ENCODE measurements around the gene B4GALT2. TPM values are rescaled to one million over a fixed set of nuclear protein-coding genes. Genes with fewer than 3 reads are reported as not detected.

B4GALT2 gene
- total and polyA plus RNA-seq, 9 of the 15 experiments (the other 6 are each of a cell fraction or from before 2014, with no cell fraction given) = 1.3 to 86.8 (median 43.8) TPM

- Histone ChIP-seq H3K9me3 (replicated peaks; ENCODE audit: control insufficient read depth, insufficient read depth, low read depth, low read length) (no peaks in the 10 kb centered on the region), H3K9me1 (ENCODE audit: control insufficient read depth, insufficient read depth, low read length) (peaks cover 10% of the 10 kb centered on the region), H3K27me3 (ENCODE audit: control insufficient read depth in 2 of 2, insufficient read depth in 2 of 2, low read length in 2 of 2) (no peaks in the 10 kb centered on the region), H3K27ac (ENCODE audit: extremely low read depth, low read depth, low read length) (peak within 1 kb of the TSS; percentile 89), H3K9ac (ENCODE audit: insufficient read depth in 1 of 2, low read depth in 2 of 2, low read length in 2 of 2) (peak within 1 kb of the TSS; percentile 88 to 98), H3K79me2 (ENCODE audit: control insufficient read depth, insufficient read depth, low read length) (peaks cover 62% of the 10 kb centered on the region), H3K4me2 (ENCODE audit: insufficient read depth, low read length) (peak within 1 kb of the TSS; percentile 90), H3K4me3 (peak within 1 kb of the TSS; percentile 87), H2AFZ (ENCODE audit: low read depth, low read length) (peak within 1 kb of the TSS; percentile 97), H3K36me3 (ENCODE audit: control insufficient read depth, insufficient read depth, low read length) (peaks cover 61% of the 10 kb centered on the region), H4K20me1 (replicated peaks; ENCODE audit: control insufficient read depth, insufficient read depth, low read length) (peaks cover 24% of the 10 kb centered on the region), H3K4me1 (replicated peaks in 1 of 2; ENCODE audit: control insufficient read depth in 2 of 2, insufficient read depth in 2 of 2, low read length in 2 of 2) (peaks cover 41 to 67% of the 10 kb centered on the region in 2 experiments)
- under 1% methylated on average over 69 of the region's 93 CpGs for WGBS (ENCODE audit: insufficient coverage, low coverage, missing lambda C conversion rate)
- ChIA-PET POLR2A (interaction anchor here (0.5 to 2.1 kb wide), 17 partner anchors 12 to 818 kb away, joined by 3 to 7 read pairs (median 3); no protein-coding TSS in a partner anchor), CTCF (ENCODE audit: low intra/inter-chr PET ratio) (no interaction called here)
- peak; percentile 92 for FAIRE-seq
- peak; percentile 87 for ATAC-seq
- in situ Hi-C loops (cut with MboI) = no loop called here
- no TSS peak for BruUV-seq (replicated peaks)
- peak; percentile 91 to 99 (median 95) for DNase-seq (ENCODE audit: extremely low read depth in 1 of 4, low spot score in 3 of 4)
- intact Hi-C loops (cut with micrococcal nuclease) = loop anchor here (1.0 to 2.0 kb wide), 2 partner anchors 16 to 28 kb away; partner anchors contain the start of genes CCDC24 and IPO13
- TF ChIP-seq ZNF280B (CRISPR knock-in tag; IDR thresholded peaks at IDR 0.05) = no peak
- no peak for TF ChIP-seq ZFPM2 (CRISPR knock-in tag; IDR thresholded peaks at IDR 0.05)
- no peak; the same call in 1 of the 2 replicates for TF ChIP-seq ELF2 (CRISPR knock-in tag; IDR thresholded peaks at IDR 0.05)
- no peak for TF ChIP-seq TCFL5 (CRISPR knock-in tag; conservative IDR thresholded peaks at IDR 0.05)
- TF ChIP-seq FOSL1 (tag; conservative IDR thresholded peaks at IDR 0.05) = peak; percentile 35; the same call in 1 of the 2 replicates
- TF ChIP-seq CCNT2 (IDR thresholded peaks at IDR 0.05; ENCODE audit: borderline replicate concordance, extremely low read depth, insufficient read length, low read depth, low read length) = peak; percentile 95
- TF ChIP-seq BCLAF1 (IDR thresholded peaks at IDR 0.05; ENCODE audit: borderline replicate concordance in 1 of 2, control insufficient read depth in 1 of 2, low read depth in 2 of 2, low read length in 1 of 2) = no peak
- no peak for TF ChIP-seq THRB (CRISPR knock-in tag; conservative IDR thresholded peaks at IDR 0.05)
- peak; percentile 72 for TF ChIP-seq TAF1 (IDR thresholded peaks at IDR 0.05; ENCODE audit: control insufficient read depth, extremely low read depth, insufficient read depth, low read length, severe bottlenecking)
Observed at GRCh38 chr1:43974443-43975248, 4.4 kb upstream of the B4GALT2 start, which contains the start of gene ATP6V0B. Gene ATP6V0B (plus strand): TSS chr1:43974960. CDS start chr1:43975041, 81 bp downstream.

Data from K562 (cell line).